Activated CD8-positive, alpha-beta T cell treated with anti-CD3 and anti-CD28 coated beads for 36 hours (primary cell): ENCODE data around the gene MYEOV. TPM values are rescaled to one million over a fixed set of nuclear protein-coding genes. Genes with fewer than 3 reads are reported as not detected.

ENCODE experiments used
- ATAC-seq: fragments of 200-7000 bp; cut with Tn5 transposase; one replicate; pipeline ENCODE4 v1.10.0; 2021; ENCODE audit warnings: mild to moderate bottlenecking, moderate library complexity
- CTCF ChIA-PET: fragments of 350-600 bp; sonication (Branson Sonifier 250); formaldehyde crosslinking; loops from one replicate; lab custom pipeline; 2021; ENCODE audit warnings: antibody characterized with exemption; lab: Charles Lee
- POLR2A ChIA-PET: fragments of 350-600 bp; sonication (Branson Sonifier 250); formaldehyde crosslinking; loops from one replicate; lab custom pipeline; 2021; ENCODE audit warnings: antibody characterized with exemption; lab: Charles Lee
- DNase-seq: peaks from one replicate; pipeline ENCODE4 v3.0.0-alpha.2; 2020
- H3K27ac Mint-ChIP-seq: one replicate; pipeline ENCODE4 v1.8.0; 2021; ENCODE audit warnings: mild to moderate bottlenecking, mixed read lengths
- H3K27me3 Mint-ChIP-seq: one replicate; pipeline ENCODE4 v1.8.0; 2021; ENCODE audit warnings: mixed read lengths
- H3K36me3 Mint-ChIP-seq: one replicate; pipeline ENCODE4 v1.8.0; 2021; ENCODE audit warnings: low read depth, mixed read lengths
- H3K4me1 Mint-ChIP-seq: one replicate; pipeline ENCODE4 v1.8.0; 2021; ENCODE audit warnings: low read depth, mixed read lengths
- H3K4me3 Mint-ChIP-seq: one replicate; pipeline ENCODE4 v1.8.0; 2021; ENCODE audit warnings: mild to moderate bottlenecking, moderate library complexity, mixed read lengths
- H3K9me3 Mint-ChIP-seq: one replicate; pipeline ENCODE4 v1.8.0; 2021; ENCODE audit warnings: mixed read lengths
- CTCF ChIP-seq: fragments of 200-600 bp; IDR thresholded peaks from one replicate; pipeline ENCODE4 v1.8.0; 2022; ENCODE audit warnings: antibody characterized with exemption, mild to moderate bottlenecking
- intact Hi-C: fragments of 100-400 bp; cut with micrococcal nuclease; formaldehyde crosslinking; loops from one replicate; pipeline ENCODE4 v1.10.0; 2022
- total RNA-seq, 2 experiments: library from RNA; stranded (reverse); gene quantifications; one replicate each; pipeline ENCODE4 v1.2.3, GENCODE V29; 2021

Gene MYEOV
- total RNA-seq, 2 experiments from 2014 or later = not detected

- peaks cover 20% of the 10 kb centered on the region for H3K9me3 Mint-ChIP-seq
- no peak for TF ChIP-seq CTCF
- DNase-seq = peak; percentile 28
- H3K27ac Mint-ChIP-seq = peak overlapping the region; percentile 81
- H3K4me1 Mint-ChIP-seq = peaks cover 38% of the 10 kb centered on the region
- intact Hi-C loops = no loop called here
- H3K27me3 Mint-ChIP-seq = no peaks in the 10 kb centered on the region
- peaks cover 8% of the 10 kb centered on the region for H3K36me3 Mint-ChIP-seq
- ChIA-PET POLR2A (no interaction called here), CTCF (no interaction called here)
- ATAC-seq = no peak
- H3K4me3 Mint-ChIP-seq = no peak overlapping the region
These were observed 45.2 kb downstream of the MYEOV start for GRCh38 chr11:69339041-69339733.

- POLR2A ChIA-PET = no interaction called here
- Mint-ChIP-seq H3K9me3 (peaks cover 20% of the 10 kb centered on the region), H3K36me3 (peaks cover 8% of the 10 kb centered on the region), H3K27me3 (no peaks in the 10 kb centered on the region), H3K27ac (peak overlapping the region; percentile 81), H3K4me3 (no peak overlapping the region), H3K4me1 (peaks cover 38% of the 10 kb centered on the region)
- TF ChIP-seq CTCF = no peak
- CTCF ChIA-PET = no interaction called here
- intact Hi-C loops = no loop called here
- DNase-seq (peak; percentile 20), ATAC-seq (no peak)
These were observed 46.1 kb downstream of the MYEOV start for GRCh38 chr11:69339983-69340565.

GRCh38 chr11:69342588-69343330 is 48.8 kb downstream of the MYEOV start:
- Mint-ChIP-seq H3K36me3 (peaks cover 8% of the 10 kb centered on the region), H3K4me1 (peaks cover 19% of the 10 kb centered on the region), H3K27ac (no peak overlapping the region), H3K27me3 (no peaks in the 10 kb centered on the region), H3K4me3 (no peak overlapping the region), H3K9me3 (peaks cover 20% of the 10 kb centered on the region)
- DNase-seq (no peak), ATAC-seq (no peak)
- no peak for TF ChIP-seq CTCF
- POLR2A ChIA-PET = no interaction called here
- CTCF ChIA-PET = no interaction called here
- intact Hi-C loops = no loop called here

GRCh38 chr11:69343401-69344321 is 49.7 kb downstream of the MYEOV start:
- no peak for DNase-seq
- H3K27ac Mint-ChIP-seq = no peak overlapping the region
- peaks cover 13% of the 10 kb centered on the region for H3K4me1 Mint-ChIP-seq
- H3K36me3 Mint-ChIP-seq = peaks cover 8% of the 10 kb centered on the region
- H3K27me3 Mint-ChIP-seq = no peaks in the 10 kb centered on the region
- no peak for TF ChIP-seq CTCF
- POLR2A ChIA-PET = no interaction called here
- ATAC-seq = no peak
- H3K4me3 Mint-ChIP-seq = no peak overlapping the region
- intact Hi-C loops = no loop called here
- CTCF ChIA-PET = no interaction called here
- peaks cover 23% of the 10 kb centered on the region for H3K9me3 Mint-ChIP-seq
